PC-3 (cell line): ENCODE results near the gene PCED1A. TPM values are rescaled to one million over a fixed set of nuclear protein-coding genes. Genes with fewer than 3 reads are reported as not detected.
A peak's percentile ranks its signal among the peaks of the same experiment; 100 is the strongest.

Experiments used
- ATAC-seq: fragments of 200-7000 bp; cut with Tn5 transposase; 2 replicates; pipeline ENCODE4 v1.9.1; 2020; ENCODE audit warnings: mild to moderate bottlenecking, moderate library complexity
- BruUV-seq: library from RNA; stranded (reverse); fragments of 400-500 nt; replicated peaks from 2 replicates; lab custom pipeline; 2021; lab: Mats Ljungman, UMichigan
- CTCF ChIA-PET: fragments of 300-600 bp; sonication (Branson Sonifier 250); formaldehyde crosslinking; loops from one replicate; lab custom pipeline; 2022; ENCODE audit warnings: antibody characterized with exemption; lab: Charles Lee
- POLR2A ChIA-PET: fragments of 300-600 bp; sonication (Branson Sonifier 250); formaldehyde crosslinking; loops from one replicate; lab custom pipeline; 2022; ENCODE audit warnings: antibody characterized with exemption; ENCODE audit not compliant: unreplicated experiment; lab: Charles Lee
- DNase-seq: peaks from one replicate; pipeline ENCODE4 v3.0.0-alpha.2; 2015
- H2AFZ ChIP-seq: fragments of 300-600 bp; sonication (generic); 2 replicates; pipeline ENCODE4 v1.6.0; 2016; ENCODE audit warnings: antibody characterized with exemption, low read length
- H3F3A ChIP-seq: fragments of 300-600 bp; sonication (generic); one replicate; pipeline ENCODE4 v1.6.0; 2017; ENCODE audit warnings: antibody characterized with exemption, low read length, control low read depth, mild to moderate bottlenecking; ENCODE audit not compliant: unreplicated experiment
- H3K27ac ChIP-seq: fragments of 300-600 bp; sonication (generic); 2 replicates; pipeline ENCODE4 v1.5.1; 2016; ENCODE audit warnings: mild to moderate bottlenecking, low read length
- H3K27me3 ChIP-seq: fragments of 300-600 bp; sonication (generic); 2 replicates; pipeline ENCODE4 v1.6.1; 2016; ENCODE audit warnings: low read length, mixed read lengths
- H3K36me3 ChIP-seq: fragments of 300-600 bp; sonication (generic); 2 replicates; pipeline ENCODE4 v1.6.1; 2016; ENCODE audit warnings: low read depth, mixed run types, low read length, mixed read lengths
- H3K4me1 ChIP-seq: fragments of 300-600 bp; sonication (generic); 2 replicates; pipeline ENCODE4 v1.5.1; 2016; ENCODE audit warnings: low read length; ENCODE audit not compliant: insufficient read depth
- H3K4me2 ChIP-seq: fragments of 300-600 bp; sonication (generic); 2 replicates; pipeline ENCODE4 v1.6.0; 2016; ENCODE audit warnings: low read length
- H3K4me3 ChIP-seq: fragments of 300-600 bp; sonication (generic); 2 replicates; pipeline ENCODE4 v1.5.1; 2016; ENCODE audit warnings: mild to moderate bottlenecking, low read length, mixed read lengths
- H3K79me2 ChIP-seq: fragments of 300-600 bp; sonication (generic); 2 replicates; pipeline ENCODE4 v1.6.1; 2017; ENCODE audit warnings: low read length, mixed read lengths
- H3K9ac ChIP-seq: fragments of 300-600 bp; sonication (generic); 2 replicates; pipeline ENCODE4 v1.6.0; 2016; ENCODE audit warnings: mild to moderate bottlenecking, low read length
- H3K9me2 ChIP-seq: fragments of 300-600 bp; sonication (generic); replicated peaks from 2 replicates; pipeline ENCODE4 v1.6.1; 2016; ENCODE audit warnings: mixed run types, low read length, mixed read lengths
- H3K9me3 ChIP-seq: fragments of 300-600 bp; sonication (generic); 2 replicates; pipeline ENCODE4 v1.6.1; 2016; ENCODE audit warnings: low read length, mixed read lengths
- H4K20me1 ChIP-seq: fragments of 300-600 bp; sonication (generic); 2 replicates; pipeline ENCODE4 v1.6.1; 2016; ENCODE audit warnings: low read length, mixed read lengths
- EZH2 ChIP-seq: fragments of 300-600 bp; sonication (generic); IDR thresholded peaks from one replicate; pipeline ENCODE4 v1.6.1; 2017; ENCODE audit warnings: antibody characterized with exemption, mild to moderate bottlenecking, low read length; ENCODE audit not compliant: unreplicated experiment
- EZH2phosphoT487 ChIP-seq: fragments of 300-600 bp; sonication (generic); IDR thresholded peaks from 2 replicates; pipeline ENCODE4 v1.6.1; 2018; ENCODE audit warnings: mild to moderate bottlenecking, antibody characterized with exemption, low read length, borderline replicate concordance
- intact Hi-C: fragments of 100-400 bp; cut with micrococcal nuclease; formaldehyde crosslinking; loops from 2 replicates; pipeline ENCODE4 v1.9.0; 2023
- total RNA-seq: library from RNA; depleted of rRNA; stranded (reverse); fragments of >200 nt; gene quantifications from 2 replicates; pipeline ENCODE4 v1.2.3, GENCODE V29; 2014
- TF ChIP-seq, protein P1 (sequence below): fragments of 300-600 bp; sonication (generic); conservative IDR thresholded peaks from 2 replicates; pipeline ENCODE4 v1.5.1; 2017; ENCODE audit warnings: antibody characterized with exemption, low read depth, mild to moderate bottlenecking, low read length

Gene PCED1A
- total RNA-seq, 1 experiment from 2014 or later: 21.9 TPM

GRCh38 chr20:2873010-2873746 lies 32.7 kb upstream of the PCED1A start, which contains the start of gene PTPRA:
PTPRA (plus strand) TSS chr20:2873481; CDS start chr20:2964278, 90,797 bp downstream.
- no peak within 1 kb of the TSS; the same call in 1 of the 2 replicates for H3K27ac ChIP-seq
- H3F3A ChIP-seq: no peaks in the 10 kb centered on the region
- H3K9me3 ChIP-seq: no peaks in the 10 kb centered on the region
- no peak for TF ChIP-seq EZH2
- TF ChIP-seq EZH2phosphoT487: no peak
- TF ChIP-seq, protein P1, sequence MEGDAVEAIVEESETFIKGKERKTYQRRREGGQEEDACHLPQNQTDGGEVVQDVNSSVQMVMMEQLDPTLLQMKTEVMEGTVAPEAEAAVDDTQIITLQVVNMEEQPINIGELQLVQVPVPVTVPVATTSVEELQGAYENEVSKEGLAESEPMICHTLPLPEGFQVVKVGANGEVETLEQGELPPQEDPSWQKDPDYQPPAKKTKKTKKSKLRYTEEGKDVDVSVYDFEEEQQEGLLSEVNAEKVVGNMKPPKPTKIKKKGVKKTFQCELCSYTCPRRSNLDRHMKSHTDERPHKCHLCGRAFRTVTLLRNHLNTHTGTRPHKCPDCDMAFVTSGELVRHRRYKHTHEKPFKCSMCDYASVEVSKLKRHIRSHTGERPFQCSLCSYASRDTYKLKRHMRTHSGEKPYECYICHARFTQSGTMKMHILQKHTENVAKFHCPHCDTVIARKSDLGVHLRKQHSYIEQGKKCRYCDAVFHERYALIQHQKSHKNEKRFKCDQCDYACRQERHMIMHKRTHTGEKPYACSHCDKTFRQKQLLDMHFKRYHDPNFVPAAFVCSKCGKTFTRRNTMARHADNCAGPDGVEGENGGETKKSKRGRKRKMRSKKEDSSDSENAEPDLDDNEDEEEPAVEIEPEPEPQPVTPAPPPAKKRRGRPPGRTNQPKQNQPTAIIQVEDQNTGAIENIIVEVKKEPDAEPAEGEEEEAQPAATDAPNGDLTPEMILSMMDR: no peak
- H3K27me3 ChIP-seq: no peaks in the 10 kb centered on the region
- peaks cover 40% of the 10 kb centered on the region for H3K4me1 ChIP-seq
- H4K20me1 ChIP-seq: peaks cover 15% of the 10 kb centered on the region
- CTCF ChIA-PET: interaction anchor here (0.7 kb wide), 1 partner anchor 127 kb away, joined by 3 read pairs; no protein-coding TSS in a partner anchor
- H3K36me3 ChIP-seq: no peaks in the 10 kb centered on the region
- peak within 1 kb of the TSS; percentile 82 for H2AFZ ChIP-seq
- DNase-seq (peak; percentile 95), ATAC-seq (peak; percentile 90)
- intact Hi-C loops: loop anchor here (5.0 kb wide), 1 partner anchor 124 kb away; no protein-coding TSS in a partner anchor
- peak within 1 kb of the TSS; percentile 99 for H3K4me3 ChIP-seq
- H3K79me2 ChIP-seq: peaks cover 45% of the 10 kb centered on the region
- TSS peak; percentile 98 for BruUV-seq
- H3K9me2 ChIP-seq: no peaks in the 10 kb centered on the region
- POLR2A ChIA-PET: interaction anchor here (0.7 kb wide), 1 partner anchor 119 kb away, joined by 4 read pairs; no protein-coding TSS in a partner anchor
- peak within 1 kb of the TSS; percentile 99 for H3K4me2 ChIP-seq
- H3K9ac ChIP-seq: peak within 1 kb of the TSS; percentile 89

- Histone ChIP-seq H3K9me2 (no peaks in the 10 kb centered on the region), H3K4me1 (peaks cover 44% of the 10 kb centered on the region), H3K4me2 (peak overlapping the region; percentile 99), H3K9me3 (no peaks in the 10 kb centered on the region), H3K79me2 (peaks cover 40% of the 10 kb centered on the region), H3K4me3 (peak overlapping the region; percentile 99), H3K36me3 (no peaks in the 10 kb centered on the region), H3K27me3 (no peaks in the 10 kb centered on the region), H4K20me1 (peaks cover 15% of the 10 kb centered on the region), H2AFZ (peak overlapping the region; percentile 82), H3K9ac (peak overlapping the region; percentile 89), H3K27ac (no peak overlapping the region; the same call in 1 of the 2 replicates), H3F3A (no peaks in the 10 kb centered on the region)
- intact Hi-C loops: loop anchor here (5.0 kb wide), 1 partner anchor 125 kb away; no protein-coding TSS in a partner anchor
- ATAC-seq (peak; percentile 25), DNase-seq (peak; percentile 46)
- ChIA-PET CTCF (interaction anchor here (0.7 kb wide), 1 partner anchor 126 kb away, joined by 3 read pairs; no protein-coding TSS in a partner anchor), POLR2A (interaction anchor here (0.7 kb wide), 1 partner anchor 118 kb away, joined by 4 read pairs; no protein-coding TSS in a partner anchor)
- TF ChIP-seq, protein P1: peak; percentile 54; the same call in 1 of the 2 replicates
- TF ChIP-seq EZH2: no peak
- no TSS peak for BruUV-seq
These were observed 32.1 kb upstream of the PCED1A start for GRCh38 chr20:2872459-2873009.
